Heart left ventricle (tissue), 13 donors: ENCODE results near the gene GPR176.

Source experiments
- CTCF ChIP-seq, 12 donors: fragments of 200-600 bp; sonication (generic) in 4 of 12; IDR thresholded peaks; one replicate each; pipeline versions ENCODE4 v1.5.0 to v1.8.0; 2018 to 2022; ENCODE audit warnings: antibody characterized with exemption in 12 of 12, mild to moderate bottlenecking in 5 of 12
- POLR2A ChIP-seq, 2 donors: fragments of 450-650 bp; IDR thresholded peaks; one replicate each; pipeline ENCODE4 v1.6.1; 2017; ENCODE audit warnings: antibody characterized with exemption in 2 of 2, mild to moderate bottlenecking in 2 of 2, moderate library complexity in 2 of 2
- donor health status: ischemic (EF 13 %, LVEDD 7.1; RV severe dilation, severe dysfunction).
- donor health status: DM: no; HTN: yes; CAD: no.
- donor health status: DM: no; HTN: no; CAD: no.
- donor health status: ischemic (EF 25% LVEDD 6.9; RV normal size, moderate dysfunction).
- donor health status: ischemic (EF 25% LVEDD 5.7; RV mildly dilated, moderate dysfunction).
- donor health status: ischemic (EF 35%, LVEDD 5.7; RV mildly dilated, moderate dysfunction).
- donor health status: nonischemic (EF 11% LVEDD 7.7; RV severe dilation, severe dysfunction).
- donor health status: DM: yes; HTN: yes; CAD: no.
- donor health status: PGD.
- donor health status: ischemic (EF 29% LVEDD 5.4; RV normal size, mild dysfunction).
- donor health status: nonischemic (EF 23%, LVEDD 6.1; RV moderate dilation, normal function).

- TF ChIP-seq POLR2A (IDR thresholded peaks at IDR 0.05) (no peak), CTCF (IDR thresholded peaks at IDR 0.05) (no peak)
Observed at GRCh38 chr15:39942753-39943150, 22.7 kb upstream of the GPR176 start.
